WERI-Rb-1 (cell line): ENCODE data around the gene SERAC1.
A peak's percentile ranks its signal among the peaks of the same experiment; 100 is the strongest.
"Not testable (repeated sequence)": the region's sequence is repeated elsewhere in the genome, so short reads cannot be mapped to it uniquely, and the experiment has no call there.

Experiments
- DNase-seq: peaks from one replicate; pipeline ENCODE4 v3.0.0-alpha.2; 2020
- H3K27ac ChIP-seq: fragments of 250-450 bp; sonication (Bioruptor Pico); 2 replicates; pipeline ENCODE4 v1.5.1; 2020; ENCODE audit warnings: mild to moderate bottlenecking, moderate library complexity
- H3K27me3 ChIP-seq: fragments of 250-450 bp; sonication (Bioruptor Pico); 2 replicates; pipeline ENCODE4 v1.5.1; 2021; ENCODE audit warnings: mild to moderate bottlenecking, low read depth, moderate library complexity; ENCODE audit not compliant: insufficient read depth, severe bottlenecking
- H3K36me3 ChIP-seq: fragments of 250-450 bp; sonication (Bioruptor Pico); 2 replicates; pipeline ENCODE4 v1.5.1; 2020; ENCODE audit warnings: mild to moderate bottlenecking, moderate library complexity
- H3K4me3 ChIP-seq: 2 replicates; pipeline ENCODE4 v1.5.1; 2011; ENCODE audit warnings: low read depth, mild to moderate bottlenecking, control low read depth, low read length
- H3K9me3 ChIP-seq: fragments of 250-450 bp; sonication (Bioruptor Pico); 2 replicates; pipeline ENCODE4 v1.5.1; 2021; ENCODE audit warnings: mild to moderate bottlenecking, moderate library complexity; ENCODE audit not compliant: severe bottlenecking
- CTCF ChIP-seq: IDR thresholded peaks from 2 replicates; pipeline ENCODE4 v1.5.1; 2011; ENCODE audit warnings: low read depth, mild to moderate bottlenecking, control low read depth, inconsistent platforms, low read length

The SERAC1 gene

GRCh38 chr6:158168040-158168289 is at the start of gene SERAC1:
Gene SERAC1, minus strand, starts transcription at chr6:158168262. Its CDS starts 9,899 bp downstream, at chr6:158158363.
- Histone ChIP-seq H3K9me3 (no peaks in the 10 kb centered on the region), H3K27ac (peak within 1 kb of the TSS; percentile 91), H3K4me3 (peak within 1 kb of the TSS; percentile 56), H3K27me3 (no peaks in the 10 kb centered on the region), H3K36me3 (no peaks in the 10 kb centered on the region; the same call in 1 of the 2 replicates)
- no peak for DNase-seq
- TF ChIP-seq CTCF = no peak

GRCh38 chr6:158213925-158214674 is 46.0 kb upstream of the SERAC1 start:
- H3K36me3 ChIP-seq = no peaks in the 10 kb centered on the region
- no peak overlapping the region for H3K4me3 ChIP-seq
- no peak overlapping the region for H3K27ac ChIP-seq
- peak; percentile 73 for TF ChIP-seq CTCF
- DNase-seq = peak; percentile 75
- H3K27me3 ChIP-seq = no peaks in the 10 kb centered on the region
- no peaks in the 10 kb centered on the region for H3K9me3 ChIP-seq

GRCh38 chr6:158211273-158212055 is 43.4 kb upstream of the SERAC1 start:
- no peak for DNase-seq
- Histone ChIP-seq H3K4me3 (no peak overlapping the region), H3K9me3 (no peaks in the 10 kb centered on the region), H3K27me3 (no peaks in the 10 kb centered on the region), H3K27ac (no peak overlapping the region), H3K36me3 (no peaks in the 10 kb centered on the region)
- TF ChIP-seq CTCF = no peak

- H3K27me3 ChIP-seq, H3K4me3 ChIP-seq, H3K27ac ChIP-seq, H3K36me3 ChIP-seq, DNase-seq, H3K9me3 ChIP-seq: not testable (repeated sequence)
Observed at GRCh38 chr6:158209582-158210333, 41.7 kb upstream of the SERAC1 start.

GRCh38 chr6:158208226-158209030 is 40.4 kb upstream of the SERAC1 start:
- H3K9me3 ChIP-seq, H3K27ac ChIP-seq, H3K4me3 ChIP-seq, H3K27me3 ChIP-seq, H3K36me3 ChIP-seq, DNase-seq: not testable (repeated sequence)

GRCh38 chr6:158207422-158207788 is 39.3 kb upstream of the SERAC1 start:
- H3K4me3 ChIP-seq = no peak overlapping the region
- no peak for DNase-seq
- H3K9me3 ChIP-seq = no peaks in the 10 kb centered on the region
- H3K27me3 ChIP-seq = no peaks in the 10 kb centered on the region
- H3K27ac ChIP-seq = no peak overlapping the region
- no peaks in the 10 kb centered on the region for H3K36me3 ChIP-seq
- TF ChIP-seq CTCF = no peak
